ENCODE results near the gene CFAP74. TPM values are rescaled to one million over a fixed set of nuclear protein-coding genes. Genes with fewer than 3 reads are reported as not detected.

Gene CFAP74
- total and polyA plus RNA-seq, 2 experiments from 2014 or later: not detected

DNA sequence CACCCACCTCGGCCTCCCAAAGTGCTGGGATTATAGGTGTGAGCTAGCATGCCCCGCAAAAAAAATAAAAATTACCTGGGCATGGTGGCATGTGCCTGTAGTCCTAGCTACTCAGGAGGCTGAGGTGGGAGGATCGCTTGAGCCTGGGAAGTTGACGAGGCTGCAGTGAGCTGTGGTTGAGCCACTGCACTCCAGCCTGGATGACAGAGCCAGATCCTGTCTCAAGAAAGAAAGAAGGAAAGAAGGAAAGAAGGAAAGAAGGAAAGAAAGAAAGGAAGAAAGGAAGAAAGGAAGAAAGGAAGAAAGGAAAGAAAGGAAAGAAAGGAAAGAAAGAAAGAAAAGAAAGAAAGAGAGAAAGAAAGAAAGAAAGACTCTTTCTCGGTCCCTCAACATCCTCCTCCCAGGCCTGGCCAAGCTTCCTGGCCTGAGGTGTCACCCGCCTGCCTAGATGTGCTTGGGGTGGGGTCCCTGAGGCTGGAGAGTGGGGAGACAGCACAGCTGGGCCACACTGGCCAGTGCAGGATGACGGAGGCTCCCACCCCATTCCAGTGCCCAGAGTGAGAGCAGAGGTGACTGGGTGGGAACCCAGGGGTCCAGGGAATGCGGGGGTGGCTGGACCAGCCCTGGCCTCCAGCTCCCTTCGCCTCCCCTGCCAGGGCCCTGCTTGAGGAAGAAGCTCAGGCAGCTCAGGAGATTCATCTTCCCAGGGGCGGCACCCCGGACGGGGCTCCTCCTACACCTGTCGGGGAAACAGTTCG is 102.5 kb downstream of the CFAP74 start:
- no peak overlapping the region for H2AFZ ChIP-seq
- H3K9me2 ChIP-seq (replicated peaks; ENCODE audit: insufficient read depth): no peaks in the 10 kb centered on the region
- H3K4me1 ChIP-seq (ENCODE audit: insufficient read depth): no peaks in the 10 kb centered on the region
- DNase-seq (ENCODE audit: low spot score): no peak
- no peaks in the 10 kb centered on the region for H3K9me3 ChIP-seq (ENCODE audit: low read depth)
- no peaks in the 10 kb centered on the region for H3K27me3 ChIP-seq
- WGBS (ENCODE audit: low lambda C conversion rate, missing lambda C conversion rate): 82% methylated on average over 13 of the region's 14 CpGs
- H3K27ac ChIP-seq: no peak overlapping the region
- no peaks in the 10 kb centered on the region for H3K79me2 ChIP-seq
- H3K4me3 ChIP-seq: no peak overlapping the region
- H3K4me2 ChIP-seq: no peak overlapping the region
- TF ChIP-seq CTCF (IDR thresholded peaks at IDR 0.05; ENCODE audit: poor library complexity) (no peak), EZH2 (IDR thresholded peaks at IDR 0.05; ENCODE audit: borderline replicate concordance) (no peak), EZH2phosphoT487 (IDR thresholded peaks at IDR 0.05; ENCODE audit: low read depth, severe bottlenecking, unreplicated experiment) (no peak)
- H3K36me3 ChIP-seq (replicated peaks; ENCODE audit: insufficient read depth, low read depth): no peaks in the 10 kb centered on the region
- no peaks in the 10 kb centered on the region for H4K20me1 ChIP-seq (ENCODE audit: insufficient read depth, poor library complexity, severe bottlenecking)

DNA sequence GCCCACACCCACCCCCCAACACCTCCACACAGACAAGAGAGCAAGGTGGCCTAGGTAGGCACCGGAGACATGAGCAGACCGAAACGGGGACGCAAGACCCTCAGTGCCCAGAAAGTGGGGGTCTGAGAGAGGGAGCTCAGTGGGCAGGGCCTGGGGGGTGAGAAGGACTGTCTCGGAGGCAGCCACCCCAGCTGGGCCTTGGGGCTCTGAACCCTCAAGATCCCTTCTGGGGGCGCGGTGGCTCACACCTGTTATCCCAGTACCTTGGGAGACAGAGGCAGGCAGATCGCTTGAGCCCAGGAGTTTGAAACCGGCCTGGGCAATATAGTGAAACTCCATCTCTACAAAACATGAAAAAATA is 103.6 kb downstream of the CFAP74 start:
- no peaks in the 10 kb centered on the region for H3K36me3 ChIP-seq (replicated peaks; ENCODE audit: insufficient read depth, low read depth)
- no peak for DNase-seq (ENCODE audit: low spot score)
- no peak overlapping the region for H3K4me3 ChIP-seq
- H3K4me1 ChIP-seq (ENCODE audit: insufficient read depth): peaks cover 5% of the 10 kb centered on the region
- no peak overlapping the region for H2AFZ ChIP-seq
- no peak overlapping the region for H3K27ac ChIP-seq
- no peaks in the 10 kb centered on the region for H4K20me1 ChIP-seq (ENCODE audit: insufficient read depth, poor library complexity, severe bottlenecking)
- no peaks in the 10 kb centered on the region for H3K9me3 ChIP-seq (ENCODE audit: low read depth)
- H3K4me2 ChIP-seq: no peak overlapping the region
- no peaks in the 10 kb centered on the region for H3K9me2 ChIP-seq (replicated peaks; ENCODE audit: insufficient read depth)
- H3K27me3 ChIP-seq: no peaks in the 10 kb centered on the region
- 98% methylated on average over 9 of the region's 9 CpGs for WGBS (ENCODE audit: low lambda C conversion rate, missing lambda C conversion rate)
- TF ChIP-seq EZH2 (IDR thresholded peaks at IDR 0.05; ENCODE audit: borderline replicate concordance): no peak
- H3K79me2 ChIP-seq: no peaks in the 10 kb centered on the region

DNA sequence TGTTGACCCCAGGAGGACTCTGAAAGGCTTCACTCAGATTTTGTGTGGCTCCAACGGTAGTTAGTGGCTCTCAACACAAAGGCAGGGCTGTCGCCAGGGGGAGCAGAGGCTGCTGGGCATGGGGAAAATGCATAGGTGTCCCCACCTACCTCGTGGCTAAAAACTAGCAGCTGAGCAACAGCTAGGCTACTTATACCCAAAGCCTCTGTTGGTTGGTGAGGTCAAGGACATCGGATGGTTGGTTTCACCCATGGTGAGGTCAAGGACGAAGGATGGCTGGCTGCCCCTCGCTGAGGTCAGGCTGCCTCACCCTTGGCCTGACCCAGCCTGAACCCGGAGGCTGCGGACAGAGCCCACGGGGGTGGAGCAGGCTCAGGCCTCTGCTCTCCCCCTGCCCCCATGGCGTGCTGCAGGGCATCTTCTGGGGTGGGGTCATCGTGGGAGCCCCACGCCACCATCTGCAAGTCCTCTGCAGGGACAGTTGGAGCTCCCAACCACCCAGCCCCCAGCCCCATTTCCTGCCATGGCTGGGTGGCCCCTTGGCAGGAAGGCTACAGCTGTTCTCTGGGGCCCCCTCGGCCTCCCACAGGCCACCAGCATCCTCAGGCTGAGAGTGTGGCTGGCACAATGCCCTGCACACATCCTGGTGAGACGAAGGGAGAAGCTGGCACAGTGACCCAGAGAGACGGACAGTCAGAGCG is 104.2 kb downstream of the CFAP74 start:
- H3K9me2 ChIP-seq (replicated peaks; ENCODE audit: insufficient read depth): no peaks in the 10 kb centered on the region
- H3K4me2 ChIP-seq: no peak overlapping the region
- no peaks in the 10 kb centered on the region for H4K20me1 ChIP-seq (ENCODE audit: insufficient read depth, poor library complexity, severe bottlenecking)
- no peaks in the 10 kb centered on the region for H3K79me2 ChIP-seq
- no peak overlapping the region for H3K4me3 ChIP-seq
- no peak overlapping the region for H2AFZ ChIP-seq
- H3K4me1 ChIP-seq (ENCODE audit: insufficient read depth): peaks cover 11% of the 10 kb centered on the region
- no peaks in the 10 kb centered on the region for H3K9me3 ChIP-seq (ENCODE audit: low read depth)
- H3K27ac ChIP-seq: no peak overlapping the region
- no peaks in the 10 kb centered on the region for H3K27me3 ChIP-seq
- WGBS (ENCODE audit: low lambda C conversion rate, missing lambda C conversion rate): 77% methylated on average over 16 of the region's 16 CpGs
- TF ChIP-seq EZH2 (IDR thresholded peaks at IDR 0.05; ENCODE audit: borderline replicate concordance): no peak
- no peak for TF ChIP-seq EZH2phosphoT487 (IDR thresholded peaks at IDR 0.05; ENCODE audit: low read depth, severe bottlenecking, unreplicated experiment)
- no peak for TF ChIP-seq CTCF (IDR thresholded peaks at IDR 0.05; ENCODE audit: poor library complexity)
- no peaks in the 10 kb centered on the region for H3K36me3 ChIP-seq (replicated peaks; ENCODE audit: insufficient read depth, low read depth)
- no peak for DNase-seq (ENCODE audit: low spot score)

- H3K4me3 ChIP-seq: no peak overlapping the region
- H3K4me1 ChIP-seq (ENCODE audit: insufficient read depth): peaks cover 16% of the 10 kb centered on the region
- no peak for TF ChIP-seq CTCF (IDR thresholded peaks at IDR 0.05; ENCODE audit: poor library complexity)
- TF ChIP-seq EZH2 (IDR thresholded peaks at IDR 0.05; ENCODE audit: borderline replicate concordance): no peak
- no peak for TF ChIP-seq EZH2phosphoT487 (IDR thresholded peaks at IDR 0.05; ENCODE audit: low read depth, severe bottlenecking, unreplicated experiment)
- no peaks in the 10 kb centered on the region for H3K36me3 ChIP-seq (replicated peaks; ENCODE audit: insufficient read depth, low read depth)
- no peaks in the 10 kb centered on the region for H3K9me3 ChIP-seq (ENCODE audit: low read depth)
- WGBS (ENCODE audit: low lambda C conversion rate, missing lambda C conversion rate): 91% methylated on average over 6 of the region's 6 CpGs
- H4K20me1 ChIP-seq (ENCODE audit: insufficient read depth, poor library complexity, severe bottlenecking): no peaks in the 10 kb centered on the region
- no peak for DNase-seq (ENCODE audit: low spot score)
- no peak overlapping the region for H2AFZ ChIP-seq
- H3K4me2 ChIP-seq: no peak overlapping the region
- H3K27ac ChIP-seq: no peak overlapping the region
- no peaks in the 10 kb centered on the region for H3K9me2 ChIP-seq (replicated peaks; ENCODE audit: insufficient read depth)
- peaks cover 3% of the 10 kb centered on the region for H3K79me2 ChIP-seq
- no peaks in the 10 kb centered on the region for H3K27me3 ChIP-seq
These were observed 105.2 kb downstream of the CFAP74 start for GRCh38 chr1:1898246-1898933.
